Measurements from ENCODE around the gene RUFY3. TPM values are rescaled to one million over a fixed set of nuclear protein-coding genes. Genes with fewer than 3 reads are reported as not detected.

RUFY3 gene
- total RNA-seq, 1 donor: 82.5 TPM

DNA sequence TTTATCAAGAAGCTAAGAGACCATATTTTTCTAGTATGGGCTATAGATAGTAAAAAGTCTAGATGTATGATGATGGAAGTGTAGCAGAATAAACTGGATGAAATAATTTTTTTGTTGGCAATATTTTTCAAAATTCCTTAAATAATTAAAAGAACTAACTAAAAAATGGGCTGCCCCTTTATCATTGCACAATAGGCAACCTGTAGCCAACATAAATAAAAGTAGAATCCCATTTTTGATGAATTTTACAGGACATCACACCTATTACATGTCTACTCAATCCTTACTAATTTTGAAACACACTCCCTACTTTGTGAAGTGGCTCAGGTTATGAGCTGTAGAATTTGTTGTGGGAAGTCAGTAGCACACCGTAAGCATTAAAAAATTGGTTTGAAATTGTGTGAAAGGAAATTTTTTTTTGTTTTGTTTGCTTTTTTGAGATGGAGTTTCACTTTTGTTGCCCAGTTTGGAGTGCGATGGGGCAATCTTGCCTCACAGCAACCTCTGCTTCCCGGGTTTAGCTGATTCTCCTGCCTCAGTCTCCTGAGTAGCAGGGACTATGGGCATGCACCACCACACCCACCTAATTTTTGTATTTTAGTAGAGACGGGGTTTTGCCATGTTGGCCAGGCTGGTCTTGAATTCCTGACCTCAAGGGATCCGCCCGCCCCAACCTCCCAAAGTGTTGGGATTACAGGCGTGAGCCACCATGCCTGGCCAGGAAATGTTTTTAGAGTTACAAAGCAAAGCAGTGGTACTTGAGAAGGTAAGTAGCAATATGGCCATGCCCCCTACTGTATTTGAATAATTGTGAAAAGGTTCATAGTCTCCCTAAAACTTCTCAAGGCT, 8.9 kb upstream of the RUFY3 start:
- no peaks in the 10 kb centered on the region for H3K36me3 ChIP-seq (ENCODE audit: insufficient read depth, low read length)
- no peak for DNase-seq (ENCODE audit: insufficient read length, low spot score, missing footprints)
- no peaks in the 10 kb centered on the region for H3K9me3 ChIP-seq (ENCODE audit: low read depth, low read length)
- H3K27ac ChIP-seq (ENCODE audit: low read depth, low read length): no peak overlapping the region
- peaks cover 90% of the 10 kb centered on the region for H3K79me2 ChIP-seq (ENCODE audit: insufficient read depth, low read length)
- peaks cover 26% of the 10 kb centered on the region for H3K4me1 ChIP-seq (ENCODE audit: insufficient read depth, low read length)
- H3K27me3 ChIP-seq (ENCODE audit: insufficient read depth, low read length): no peaks in the 10 kb centered on the region
- H3K4me2 ChIP-seq (ENCODE audit: insufficient read depth, low read length): no peak overlapping the region
- H4K20me1 ChIP-seq (ENCODE audit: insufficient read depth, low read length): peaks cover 7% of the 10 kb centered on the region
- TF ChIP-seq, protein P1, sequence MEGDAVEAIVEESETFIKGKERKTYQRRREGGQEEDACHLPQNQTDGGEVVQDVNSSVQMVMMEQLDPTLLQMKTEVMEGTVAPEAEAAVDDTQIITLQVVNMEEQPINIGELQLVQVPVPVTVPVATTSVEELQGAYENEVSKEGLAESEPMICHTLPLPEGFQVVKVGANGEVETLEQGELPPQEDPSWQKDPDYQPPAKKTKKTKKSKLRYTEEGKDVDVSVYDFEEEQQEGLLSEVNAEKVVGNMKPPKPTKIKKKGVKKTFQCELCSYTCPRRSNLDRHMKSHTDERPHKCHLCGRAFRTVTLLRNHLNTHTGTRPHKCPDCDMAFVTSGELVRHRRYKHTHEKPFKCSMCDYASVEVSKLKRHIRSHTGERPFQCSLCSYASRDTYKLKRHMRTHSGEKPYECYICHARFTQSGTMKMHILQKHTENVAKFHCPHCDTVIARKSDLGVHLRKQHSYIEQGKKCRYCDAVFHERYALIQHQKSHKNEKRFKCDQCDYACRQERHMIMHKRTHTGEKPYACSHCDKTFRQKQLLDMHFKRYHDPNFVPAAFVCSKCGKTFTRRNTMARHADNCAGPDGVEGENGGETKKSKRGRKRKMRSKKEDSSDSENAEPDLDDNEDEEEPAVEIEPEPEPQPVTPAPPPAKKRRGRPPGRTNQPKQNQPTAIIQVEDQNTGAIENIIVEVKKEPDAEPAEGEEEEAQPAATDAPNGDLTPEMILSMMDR (IDR thresholded peaks at IDR 0.05; ENCODE audit: extremely low read depth, low read depth, low read length): no peak
- no peak overlapping the region for H2AFZ ChIP-seq (ENCODE audit: low read length)
- H3K4me3 ChIP-seq (ENCODE audit: insufficient read depth, low read length): no peak overlapping the region

DNA sequence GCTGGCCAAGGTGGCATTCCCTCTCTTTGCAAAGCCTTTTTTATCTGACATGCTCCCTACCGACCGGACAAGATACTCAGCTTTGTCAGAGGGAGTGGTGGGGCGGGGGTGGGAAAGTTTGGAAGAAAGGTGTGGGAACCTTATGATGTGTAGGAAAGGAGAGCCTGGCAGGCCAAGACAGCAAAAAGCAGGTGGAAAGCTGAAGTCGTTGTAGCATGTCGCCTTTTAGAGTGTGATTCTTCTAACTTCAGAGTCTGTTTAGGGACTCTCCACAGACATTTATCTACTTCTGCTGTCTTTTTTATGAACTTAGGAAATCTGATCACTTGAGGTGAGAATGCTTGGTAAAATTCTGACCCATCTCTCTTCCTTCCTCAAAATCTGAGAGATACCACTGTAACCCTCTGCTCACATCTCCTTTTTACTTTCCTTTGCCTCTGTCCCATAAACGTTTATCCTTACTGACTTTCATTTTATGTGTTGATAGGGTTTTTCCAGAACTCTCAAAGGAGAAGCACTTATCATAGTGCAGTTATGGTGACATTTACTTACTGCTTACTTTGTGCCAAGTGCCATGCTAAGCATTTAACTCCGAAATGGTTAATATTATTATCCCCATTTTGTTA, 8.2 kb upstream of the RUFY3 start:
- H3K79me2 ChIP-seq (ENCODE audit: insufficient read depth, low read length): peaks cover 89% of the 10 kb centered on the region
- TF ChIP-seq, protein P1 (IDR thresholded peaks at IDR 0.05; ENCODE audit: extremely low read depth, low read depth, low read length): no peak
- no peak for DNase-seq (ENCODE audit: insufficient read length, low spot score, missing footprints)

DNA sequence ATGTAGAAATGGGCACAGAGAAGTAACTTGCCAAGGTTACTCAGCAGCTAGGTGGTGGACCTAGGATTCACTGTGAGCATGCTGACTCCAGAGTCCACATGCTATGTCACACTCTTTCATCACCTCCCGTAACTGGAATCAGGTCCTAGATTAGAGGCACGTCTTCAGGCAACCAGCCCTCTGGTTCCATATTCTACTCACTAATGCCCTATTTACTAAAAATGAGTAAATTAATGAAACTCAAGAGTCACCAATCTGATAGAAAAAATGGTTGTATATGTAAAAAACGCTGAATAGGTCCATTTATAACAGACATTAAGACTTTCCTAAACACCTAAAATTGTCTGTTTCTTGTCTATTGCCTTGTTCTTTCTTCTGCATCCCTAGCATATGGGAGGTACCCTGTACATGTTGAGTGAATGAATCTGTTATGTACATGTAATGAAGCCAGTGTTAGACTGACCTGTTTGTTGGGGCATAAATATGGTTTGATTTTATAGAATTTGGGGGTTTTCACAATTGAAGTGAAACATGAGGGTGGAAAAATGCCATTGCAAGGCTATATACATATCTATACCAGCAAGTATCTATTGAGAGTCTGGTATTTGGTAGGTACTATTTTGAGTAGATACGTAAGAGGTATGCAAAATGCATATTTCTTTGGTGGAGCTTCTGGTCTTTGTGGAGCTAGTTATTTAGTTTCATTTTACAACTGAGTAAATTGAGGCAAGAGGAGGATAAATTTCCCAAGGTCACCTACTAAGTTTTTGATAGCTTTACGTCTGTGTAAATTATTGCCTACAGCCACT, 7.5 kb upstream of the RUFY3 start:
- H4K20me1 ChIP-seq (ENCODE audit: insufficient read depth, low read length): peaks cover 7% of the 10 kb centered on the region
- no peaks in the 10 kb centered on the region for H3K9me3 ChIP-seq (ENCODE audit: low read depth, low read length)
- no peak overlapping the region for H2AFZ ChIP-seq (ENCODE audit: low read length)
- no peaks in the 10 kb centered on the region for H3K36me3 ChIP-seq (ENCODE audit: insufficient read depth, low read length)
- H3K4me2 ChIP-seq (ENCODE audit: insufficient read depth, low read length): no peak overlapping the region
- H3K79me2 ChIP-seq (ENCODE audit: insufficient read depth, low read length): peaks cover 89% of the 10 kb centered on the region
- H3K27me3 ChIP-seq (ENCODE audit: insufficient read depth, low read length): no peaks in the 10 kb centered on the region
- no peak overlapping the region for H3K4me3 ChIP-seq (ENCODE audit: insufficient read depth, low read length)
- TF ChIP-seq, protein P1 (IDR thresholded peaks at IDR 0.05; ENCODE audit: extremely low read depth, low read depth, low read length): no peak
- H3K4me1 ChIP-seq (ENCODE audit: insufficient read depth, low read length): peaks cover 26% of the 10 kb centered on the region
- DNase-seq (ENCODE audit: insufficient read length, low spot score, missing footprints): no peak
- no peak overlapping the region for H3K27ac ChIP-seq (ENCODE audit: low read depth, low read length)

More for the DNA sequence above, 8.2 kb upstream of the RUFY3 start:
- no peaks in the 10 kb centered on the region for H3K36me3 ChIP-seq (ENCODE audit: insufficient read depth, low read length)
- peaks cover 7% of the 10 kb centered on the region for H4K20me1 ChIP-seq (ENCODE audit: insufficient read depth, low read length)
- no peaks in the 10 kb centered on the region for H3K27me3 ChIP-seq (ENCODE audit: insufficient read depth, low read length)
- no peak overlapping the region for H3K4me3 ChIP-seq (ENCODE audit: insufficient read depth, low read length)
- H3K4me1 ChIP-seq (ENCODE audit: insufficient read depth, low read length): peaks cover 26% of the 10 kb centered on the region
- H3K27ac ChIP-seq (ENCODE audit: low read depth, low read length): no peak overlapping the region
- H3K4me2 ChIP-seq (ENCODE audit: insufficient read depth, low read length): no peak overlapping the region
- H2AFZ ChIP-seq (ENCODE audit: low read length): no peak overlapping the region
- H3K9me3 ChIP-seq (ENCODE audit: low read depth, low read length): no peaks in the 10 kb centered on the region
